Glomerular endothelial cell (primary cell): ENCODE data around the gene AQP10. TPM values are rescaled to one million over a fixed set of nuclear protein-coding genes. Genes with fewer than 3 reads are reported as not detected.
"Not testable (repeated sequence)": the region's sequence is repeated elsewhere in the genome, so short reads cannot be mapped to it uniquely, and the experiment has no call there.

Experiments
- DNase-seq: peaks from one replicate; pipeline ENCODE4 v3.0.0-alpha.2; 2011; ENCODE audit warnings: low read depth, low spot score; ENCODE audit errors: extremely low read depth
- total RNA-seq: library from RNA; depleted of rRNA; stranded (reverse); fragments of >200 nt; gene quantifications from 2 replicates; pipeline ENCODE4 v1.2.3, GENCODE V29; 2015

AQP10 gene, protein sequence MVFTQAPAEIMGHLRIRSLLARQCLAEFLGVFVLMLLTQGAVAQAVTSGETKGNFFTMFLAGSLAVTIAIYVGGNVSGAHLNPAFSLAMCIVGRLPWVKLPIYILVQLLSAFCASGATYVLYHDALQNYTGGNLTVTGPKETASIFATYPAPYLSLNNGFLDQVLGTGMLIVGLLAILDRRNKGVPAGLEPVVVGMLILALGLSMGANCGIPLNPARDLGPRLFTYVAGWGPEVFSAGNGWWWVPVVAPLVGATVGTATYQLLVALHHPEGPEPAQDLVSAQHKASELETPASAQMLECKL
- total RNA-seq, result not detected in 2 replicates

GRCh38 chr1:154320882-154321608 lies at the start of gene AQP10:
TSS of gene AQP10 (plus strand) at chr1:154321093. CDS start at chr1:154321156, 63 bp downstream.
- no peak for DNase-seq

DNA sequence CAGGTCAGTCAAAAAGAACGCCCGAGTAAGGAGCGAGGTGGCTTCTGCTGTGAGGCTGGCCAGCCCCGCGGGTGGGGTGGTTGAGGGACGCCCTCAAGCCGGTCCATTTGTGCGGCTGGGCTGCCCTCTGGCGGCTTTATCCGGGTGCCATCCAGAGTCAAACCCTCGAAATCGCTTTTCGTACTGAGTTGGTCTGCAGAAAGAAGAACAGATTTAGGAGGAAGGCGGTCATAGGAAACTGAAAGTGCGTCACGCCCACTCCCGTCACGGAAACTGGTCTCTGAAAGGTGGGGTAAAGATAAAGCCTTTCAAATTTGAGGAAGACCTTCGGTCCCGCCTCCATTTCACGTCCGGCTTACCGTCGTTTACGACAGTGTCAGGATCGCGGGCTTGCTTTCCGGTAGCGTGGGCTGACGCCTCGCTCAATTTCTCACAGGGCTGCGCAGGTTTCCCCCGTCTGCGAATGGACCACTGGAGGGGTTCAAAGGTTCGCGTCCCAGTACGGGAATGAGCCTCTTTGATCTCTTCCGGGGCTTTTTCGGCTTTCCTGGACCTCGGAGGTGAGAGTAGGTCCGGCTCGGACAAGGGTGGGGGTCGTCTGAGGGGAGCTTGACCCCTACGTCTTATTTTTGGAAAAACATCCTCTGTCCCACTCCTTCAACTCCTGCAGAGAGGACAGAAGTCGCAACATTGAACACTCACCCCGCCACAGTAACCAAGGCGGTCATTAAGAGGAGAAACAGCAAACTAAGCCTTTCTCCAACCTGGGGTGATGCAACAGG lies 48.5 kb upstream of the AQP10 start, which contains the start of gene HAX1:
HAX1 (plus strand) TSS at position 413 of the 782 bp plus-strand sequence; CDS start at position 508, 95 bp downstream.
- DNase-seq, result peak; percentile 90

DNA sequence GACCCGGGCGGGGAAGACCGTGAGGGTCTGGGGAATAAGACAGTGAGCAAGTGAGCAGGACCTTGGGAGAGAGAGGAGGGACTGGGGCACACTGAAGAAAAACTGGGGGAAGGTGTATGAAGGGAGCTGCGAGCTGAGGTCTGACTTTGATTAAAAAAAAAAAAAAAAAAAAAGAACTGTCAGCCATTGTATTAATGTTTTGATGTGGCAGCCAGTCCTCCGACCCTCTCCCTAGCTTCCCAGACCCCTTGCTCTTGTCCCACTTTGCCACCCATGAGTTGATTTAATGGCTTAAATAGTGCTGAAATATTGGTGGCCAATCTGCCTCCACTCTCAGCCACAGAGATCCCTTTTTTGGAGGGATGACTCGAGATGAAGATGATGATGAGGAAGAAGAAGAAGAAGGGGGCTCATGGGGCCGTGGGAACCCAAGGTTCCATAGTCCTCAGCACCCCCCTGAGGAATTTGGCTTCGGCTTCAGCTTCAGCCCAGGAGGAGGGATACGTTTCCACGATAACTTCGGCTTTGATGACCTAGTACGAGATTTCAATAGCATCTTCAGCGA lies 47.8 kb upstream of the AQP10 start:
- no peak for DNase-seq

- no peak for DNase-seq
Observed at GRCh38 chr1:154276797-154277196, 44.1 kb upstream of the AQP10 start.

- DNase-seq, result not testable (repeated sequence)
Observed at GRCh38 chr1:154287591-154287990, 33.3 kb upstream of the AQP10 start.

- no peak for DNase-seq
Observed at GRCh38 chr1:154288661-154289060, 32.2 kb upstream of the AQP10 start.

DNA sequence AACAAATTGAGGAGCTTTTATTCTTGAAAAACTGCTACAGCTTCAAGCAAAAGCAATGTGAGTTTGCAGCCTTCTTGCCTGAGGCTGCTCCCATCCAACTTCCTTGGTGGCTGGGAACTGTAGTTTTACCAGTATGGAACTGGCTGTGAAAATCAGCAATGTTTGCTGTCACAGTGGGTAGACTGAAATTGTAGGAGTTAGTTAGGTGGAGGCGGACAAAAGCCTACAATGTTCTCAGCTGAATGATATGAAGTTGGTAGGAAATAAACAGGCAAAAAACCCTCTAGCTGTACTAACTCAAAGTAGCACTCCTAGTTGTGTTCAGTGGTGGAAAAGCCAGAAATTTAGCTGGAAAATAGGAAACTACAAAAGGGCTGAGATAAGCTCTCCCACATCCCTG lies 30.0 kb upstream of the AQP10 start:
- no peak for DNase-seq

GRCh38 chr1:154295408-154296235 lies 25.3 kb upstream of the AQP10 start:
- DNase-seq, result no peak

GRCh38 chr1:154301582-154301981 lies 19.3 kb upstream of the AQP10 start:
- no peak for DNase-seq

- no peak for DNase-seq
Observed at GRCh38 chr1:154304664-154305337, 16.1 kb upstream of the AQP10 start.

GRCh38 chr1:154306151-154306550 lies 14.7 kb upstream of the AQP10 start:
- DNase-seq, result no peak

- DNase-seq, result not testable (repeated sequence)
Observed at GRCh38 chr1:154307670-154308270, 13.1 kb upstream of the AQP10 start.

DNA sequence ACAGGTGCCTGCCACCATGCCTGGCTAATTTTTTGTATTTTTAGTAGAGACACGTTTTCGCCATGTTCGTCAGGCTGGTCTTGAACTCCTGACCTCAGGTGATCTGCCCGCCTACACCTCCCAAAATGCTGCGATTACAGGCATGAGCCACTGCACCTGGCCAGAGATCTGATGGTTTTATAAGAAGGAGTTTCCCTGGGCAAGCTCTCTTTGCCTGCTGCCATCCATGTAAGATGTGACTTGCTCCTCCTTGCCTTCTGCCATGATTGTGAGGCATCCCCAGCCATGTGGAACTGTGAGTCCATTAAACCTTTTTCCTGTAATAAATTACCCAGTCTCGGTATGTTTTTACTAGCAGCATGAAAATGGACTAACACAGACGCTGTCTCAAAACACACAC lies 11.8 kb upstream of the AQP10 start:
- DNase-seq, result not testable (repeated sequence)

DNA sequence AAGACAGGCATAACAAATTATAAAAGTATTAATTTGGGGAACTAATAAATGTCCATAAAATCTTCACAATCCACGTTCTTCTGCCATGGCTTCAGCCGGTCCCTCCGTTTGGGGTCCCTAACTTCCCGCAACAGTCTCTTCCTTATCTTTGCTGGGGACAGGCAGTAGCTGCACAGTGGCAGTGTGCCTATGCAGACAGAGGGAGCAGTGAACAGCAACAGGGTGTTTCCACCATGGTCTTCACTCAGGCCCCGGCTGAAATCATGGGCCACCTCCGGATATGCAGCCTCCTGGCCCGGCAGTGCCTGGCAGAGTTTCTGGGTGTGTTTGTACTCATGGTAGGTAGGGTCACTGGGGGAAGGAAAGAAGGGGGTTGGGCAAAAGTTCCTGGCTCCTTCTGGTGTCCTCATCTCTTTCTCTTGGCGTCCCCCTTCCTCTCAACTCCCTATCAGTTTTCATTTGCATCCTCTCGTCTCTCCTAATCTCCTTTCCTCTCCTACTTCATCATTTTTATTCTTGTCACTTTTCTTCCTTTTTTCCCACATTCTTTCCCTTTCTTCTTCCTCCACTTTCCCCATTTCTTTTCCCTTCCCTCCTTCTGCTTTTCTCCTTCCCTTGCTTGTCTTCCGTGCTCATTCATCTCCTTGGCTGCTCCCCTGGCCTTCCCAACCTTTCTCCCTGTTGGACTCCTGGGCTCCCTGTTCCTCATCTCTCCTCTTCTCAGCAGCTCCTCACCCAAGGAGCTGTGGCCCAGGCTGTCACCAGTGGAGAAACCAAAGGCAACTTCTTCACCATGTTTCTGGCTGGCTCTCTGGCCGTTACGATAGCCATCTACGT lies 8.4 kb upstream of the AQP10 start:
- DNase-seq, result not testable (repeated sequence)

- DNase-seq, result no peak
Observed at GRCh38 chr1:154313066-154313356, 7.9 kb upstream of the AQP10 start.

DNA sequence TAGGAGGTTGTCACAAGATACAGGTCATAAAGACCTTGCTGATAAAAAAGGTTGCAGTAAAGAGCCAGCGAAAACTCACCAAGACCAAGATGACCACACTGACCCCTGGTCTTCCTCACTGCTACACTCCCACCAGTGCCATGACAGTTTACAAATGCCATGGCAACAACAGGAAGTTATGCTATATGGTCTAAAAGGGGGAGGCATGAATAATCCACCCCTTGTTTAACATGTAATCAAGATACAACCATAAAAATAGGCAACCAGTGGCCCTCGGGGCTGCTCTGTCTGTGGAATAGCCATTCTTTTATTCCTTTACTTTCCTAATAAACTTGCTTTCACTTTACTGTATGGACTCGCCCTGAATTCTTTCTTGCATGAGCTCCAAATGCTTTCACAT lies 6.7 kb upstream of the AQP10 start:
- not testable (repeated sequence) for DNase-seq

- no peak for DNase-seq
Observed at GRCh38 chr1:154316704-154317103, 4.2 kb upstream of the AQP10 start.

DNA sequence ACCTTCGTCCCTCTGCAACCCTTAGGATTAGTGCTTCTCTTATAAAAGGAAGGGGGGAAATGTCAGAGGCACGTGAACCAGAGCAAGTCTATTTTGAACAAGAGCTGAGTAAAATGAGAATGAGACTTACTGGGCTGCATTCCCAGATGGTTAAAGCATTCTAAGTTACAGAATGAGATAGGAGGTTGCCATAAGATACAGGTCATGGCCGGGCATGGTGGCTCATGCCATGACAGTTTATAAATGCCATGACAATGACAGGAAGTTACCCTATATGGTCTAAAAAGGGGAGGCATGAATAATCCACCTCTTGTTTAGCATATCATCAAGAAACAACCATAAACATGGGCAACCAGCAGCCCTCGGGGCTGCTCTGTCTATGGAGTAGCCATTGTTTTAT lies 2.5 kb upstream of the AQP10 start:
- no peak for DNase-seq

GRCh38 chr1:154321609-154321934 lies 679 bp downstream of the AQP10 start:
- not testable (repeated sequence) for DNase-seq
